Uterus (tissue), 4 donors: ENCODE results near the gene LBHD2. TPM values are rescaled to one million over a fixed set of nuclear protein-coding genes. Genes with fewer than 3 reads are reported as not detected.

Source experiments
- DNase-seq, 2 donors: peaks; one replicate each; pipeline ENCODE4 v3.0.0-alpha.2; 2019 to 2020
- H3K27ac ChIP-seq, 2 donors: fragments of 200-600 bp; sonication (generic); 1 replicate in 1 of 2; 2 replicates in 1 of 2; pipeline ENCODE4 v1.5.1; 2016 to 2018
- H3K27me3 ChIP-seq, 2 donors: fragments of 200-600 bp; sonication (generic); one replicate each; pipeline ENCODE4 v1.5.1; 2018 to 2019; ENCODE audit warnings: control low read depth in 1 of 2
- H3K36me3 ChIP-seq, 2 donors: fragments of 200-600 bp; sonication (generic); one replicate each; pipeline ENCODE4 v1.5.1; 2019; ENCODE audit warnings: control low read depth in 1 of 2
- H3K4me1 ChIP-seq, 2 donors: fragments of 200-600 bp; sonication (generic); one replicate each; pipeline ENCODE4 v1.5.1; 2018 to 2019; ENCODE audit warnings: control low read depth in 1 of 2
- H3K4me3 ChIP-seq, 2 donors: fragments of 200-600 bp; sonication (generic); 1 replicate in 1 of 2; 2 replicates in 1 of 2; pipeline ENCODE4 v1.5.1; 2018 to 2019; ENCODE audit warnings: mild to moderate bottlenecking in 1 of 2
- H3K9me3 ChIP-seq, 2 donors: fragments of 200-600 bp; sonication (generic); one replicate each; pipeline ENCODE4 v1.5.1; 2019; ENCODE audit warnings: control low read depth in 1 of 2
- CTCF ChIP-seq, 4 experiments: fragments of 200-600 bp in 2 of 4; fragments of 450-650 bp in 2 of 4; sonication (generic) in 2 of 4; IDR thresholded peaks; one replicate each; pipeline ENCODE4 v1.5.1; 2016 to 2019; ENCODE audit warnings: antibody characterized with exemption in 4 of 4, mild to moderate bottlenecking in 2 of 4, moderate library complexity in 1 of 4
- POLR2A ChIP-seq, 2 donors: fragments of 450-650 bp; IDR thresholded peaks; one replicate each; pipeline ENCODE4 v1.6.1; 2016; ENCODE audit warnings: antibody characterized with exemption in 2 of 2, mild to moderate bottlenecking in 1 of 2, moderate library complexity in 1 of 2
- intact Hi-C: fragments of 100-400 bp; cut with DNase I; formaldehyde crosslinking; loops from one replicate; pipeline ENCODE4 v1.15.1; 2023; ENCODE audit warnings: low total_unique reads
- total RNA-seq, 4 donors: library from RNA; depleted of rRNA in 3 of 4; stranded (reverse); fragments of >200 nt in 3 of 4; gene quantifications; one replicate each; pipeline versions ENCODE4 v1.1.0 to v1.2.4, GENCODE V29; 2014 to 2023
- donor health status: DM: yes; HTN: yes; CAD: no.

LBHD2 gene
- total RNA-seq, 4 donors from 2014 or later, result not detected

- DNase-seq, result no peak
Measured at GRCh38 chr14:103089386-103090335, 5.7 kb downstream of the LBHD2 start.

GRCh38 chr14:103090481-103091020 is 6.5 kb downstream of the LBHD2 start:
- no peaks in the 10 kb centered on the region for H3K36me3 ChIP-seq
- no peaks in the 10 kb centered on the region for H3K4me1 ChIP-seq
- DNase-seq, result no peak
- no peaks in the 10 kb centered on the region for H3K27me3 ChIP-seq
- intact Hi-C loops, result no loop called here
- H3K27ac ChIP-seq, result no peak overlapping the region
- TF ChIP-seq CTCF (IDR thresholded peaks at IDR 0.05), result no peak
- H3K9me3 ChIP-seq, result no peaks in the 10 kb centered on the region
- H3K4me3 ChIP-seq, result no peak overlapping the region

More at GRCh38 chr14:103089386-103090335, 5.7 kb downstream of the LBHD2 start:
- H3K4me3 ChIP-seq, result no peak overlapping the region
- intact Hi-C loops, result no loop called here
- TF ChIP-seq CTCF (IDR thresholded peaks at IDR 0.05) (no peak), POLR2A (IDR thresholded peaks at IDR 0.05) (no peak)
- no peak overlapping the region for H3K27ac ChIP-seq
- no peaks in the 10 kb centered on the region for H3K27me3 ChIP-seq
- no peaks in the 10 kb centered on the region for H3K4me1 ChIP-seq
- no peaks in the 10 kb centered on the region for H3K36me3 ChIP-seq
- no peaks in the 10 kb centered on the region for H3K9me3 ChIP-seq

- intact Hi-C loops, result no loop called here
- H3K4me3 ChIP-seq, result peak overlapping the region; percentile 15 to 36
- H3K9me3 ChIP-seq, result no peaks in the 10 kb centered on the region
- peak; percentile 41 to 54 (median 45) for TF ChIP-seq CTCF (IDR thresholded peaks at IDR 0.05)
- peak in 1 of 2 donors; percentile 15 for TF ChIP-seq POLR2A (IDR thresholded peaks at IDR 0.05)
- H3K4me1 ChIP-seq, result no peaks in the 10 kb centered on the region
- H3K27me3 ChIP-seq, result no peaks in the 10 kb centered on the region
- peak overlapping the region in 1 of 2 donors; percentile 32 for H3K27ac ChIP-seq
- DNase-seq, result peak in 1 of 2 donors; percentile 61
- no peaks in the 10 kb centered on the region for H3K36me3 ChIP-seq
Measured at GRCh38 chr14:103091041-103091882, 7.3 kb downstream of the LBHD2 start.

GRCh38 chr14:103091883-103092222 is 7.8 kb downstream of the LBHD2 start:
- intact Hi-C loops, result no loop called here
- Histone ChIP-seq H3K4me1 (no peaks in the 10 kb centered on the region), H3K36me3 (no peaks in the 10 kb centered on the region), H3K27ac (peak overlapping the region in 1 of 2 donors; percentile 32), H3K9me3 (no peaks in the 10 kb centered on the region), H3K27me3 (no peaks in the 10 kb centered on the region), H3K4me3 (peak overlapping the region; percentile 15 to 36)
- DNase-seq, result no peak
- peak in 1 of 4 experiments; percentile 3 for TF ChIP-seq CTCF (IDR thresholded peaks at IDR 0.05)
- no peak for TF ChIP-seq POLR2A (IDR thresholded peaks at IDR 0.05)
